ENCODE data around the gene DZIP3.
"Not testable (repeated sequence)": the region's sequence is repeated elsewhere in the genome, so short reads cannot be mapped to it uniquely, and the experiment has no call there.

DZIP3 gene

GRCh38 chr3:108629974-108630373, 40.5 kb downstream of the DZIP3 start:
- H3K9me3 ChIP-seq (ENCODE audit: control extremely low read depth in 1 of 5, control insufficient read depth in 4 of 5, insufficient read depth in 2 of 5, low read depth in 1 of 5, low read length in 4 of 5), result no peaks in the 10 kb centered on the region
- no peak overlapping the region for H3K4me3 ChIP-seq (ENCODE audit: control insufficient read depth in 1 of 7, extremely low read depth in 1 of 7, insufficient read depth in 4 of 7, low read depth in 2 of 7, low read length in 6 of 7)
- no peaks in the 10 kb centered on the region for H3K27me3 ChIP-seq (replicated peaks in 2 of 5; ENCODE audit: control insufficient read depth in 4 of 5, insufficient read depth in 5 of 5, low read length in 4 of 5)
- peaks cover 0 to 2% (median under 1%) of the 10 kb centered on the region in 4 experiments for H3K36me3 ChIP-seq (ENCODE audit: control insufficient read depth in 4 of 4, insufficient read depth in 4 of 4, low read length in 3 of 4)
- CTCF ChIA-PET, result interaction anchor here (1.2 to 1.6 kb wide), 3 partner anchors 9 to 24 kb away, joined by 3 to 4 read pairs (median 4); no protein-coding TSS in a partner anchor
- no peak for DNase-seq
- no peaks in the 10 kb centered on the region for H3K4me1 ChIP-seq (ENCODE audit: control extremely low read depth in 1 of 4, control insufficient read depth in 4 of 4, insufficient read depth in 4 of 4, low read length in 3 of 4)
- no peak overlapping the region for H3K27ac ChIP-seq (ENCODE audit: insufficient read depth in 1 of 2, low read depth in 1 of 2, low read length in 2 of 2, poor library complexity in 1 of 2, severe bottlenecking in 2 of 2)
- POLR2A ChIA-PET, result no interaction called here
- WGBS (ENCODE audit: insufficient coverage), result no CpG with 5 or more reads among the region's 1 CpG

- Histone ChIP-seq H3K4me3 (ENCODE audit: control insufficient read depth in 1 of 7, extremely low read depth in 1 of 7, insufficient read depth in 4 of 7, low read depth in 2 of 7, low read length in 6 of 7) (no peak overlapping the region), H3K4me1 (ENCODE audit: control extremely low read depth in 1 of 4, control insufficient read depth in 4 of 4, insufficient read depth in 4 of 4, low read length in 3 of 4) (no peaks in the 10 kb centered on the region), H3K27me3 (replicated peaks in 2 of 5; ENCODE audit: control insufficient read depth in 4 of 5, insufficient read depth in 5 of 5, low read length in 4 of 5) (no peaks in the 10 kb centered on the region), H3K27ac (ENCODE audit: insufficient read depth in 1 of 2, low read depth in 1 of 2, low read length in 2 of 2, poor library complexity in 1 of 2, severe bottlenecking in 2 of 2) (no peak overlapping the region), H3K9me3 (ENCODE audit: control extremely low read depth in 1 of 5, control insufficient read depth in 4 of 5, insufficient read depth in 2 of 5, low read depth in 1 of 5, low read length in 4 of 5) (no peaks in the 10 kb centered on the region), H3K36me3 (ENCODE audit: control insufficient read depth in 4 of 4, insufficient read depth in 4 of 4, low read length in 3 of 4) (peaks cover 0 to 8% (median 0%) of the 10 kb centered on the region in 4 experiments)
- ChIA-PET CTCF (interaction anchor here (1.2 kb wide), 1 partner anchor 273 kb away, joined by 4 read pairs; no protein-coding TSS in a partner anchor), POLR2A (no interaction called here)
- 100% methylated on average over 3 of the region's 3 CpGs for WGBS (ENCODE audit: insufficient coverage)
- no peak for DNase-seq
These were observed 53.0 kb downstream of the DZIP3 start for GRCh38 chr3:108642526-108642925.

- POLR2A ChIA-PET, result no interaction called here
- no peaks in the 10 kb centered on the region for H3K9me3 ChIP-seq (ENCODE audit: control extremely low read depth in 1 of 5, control insufficient read depth in 4 of 5, insufficient read depth in 2 of 5, low read depth in 1 of 5, low read length in 4 of 5)
- no peak overlapping the region for H3K27ac ChIP-seq (ENCODE audit: insufficient read depth in 1 of 2, low read depth in 1 of 2, low read length in 2 of 2, poor library complexity in 1 of 2, severe bottlenecking in 2 of 2)
- peaks cover 0 to 8% (median 0%) of the 10 kb centered on the region in 4 experiments for H3K36me3 ChIP-seq (ENCODE audit: control insufficient read depth in 4 of 4, insufficient read depth in 4 of 4, low read length in 3 of 4)
- 100% methylated on average over 1 of the region's 1 CpG for whole genome bisulfite sequencing (ENCODE audit: insufficient coverage)
- no peaks in the 10 kb centered on the region for H3K4me1 ChIP-seq (ENCODE audit: control extremely low read depth in 1 of 4, control insufficient read depth in 4 of 4, insufficient read depth in 4 of 4, low read length in 3 of 4)
- no peaks in the 10 kb centered on the region for H3K27me3 ChIP-seq (replicated peaks in 2 of 5; ENCODE audit: control insufficient read depth in 4 of 5, insufficient read depth in 5 of 5, low read length in 4 of 5)
- no peak overlapping the region for H3K4me3 ChIP-seq (ENCODE audit: control insufficient read depth in 1 of 7, extremely low read depth in 1 of 7, insufficient read depth in 4 of 7, low read depth in 2 of 7, low read length in 6 of 7)
- DNase-seq, result no peak
- CTCF ChIA-PET, result no interaction called here
These were observed 55.8 kb downstream of the DZIP3 start for GRCh38 chr3:108645364-108645763.

- WGBS (ENCODE audit: insufficient coverage), result 97% methylated on average over 15 of the region's 15 CpGs
These were observed 66.1 kb downstream of the DZIP3 start for GRCh38 chr3:108655664-108656063.

GRCh38 chr3:108661699-108662098, 72.2 kb downstream of the DZIP3 start:
- WGBS (ENCODE audit: insufficient coverage), result 57% methylated on average over 1 of the region's 2 CpGs
- no peaks in the 10 kb centered on the region for H3K9me3 ChIP-seq (ENCODE audit: control extremely low read depth in 1 of 5, control insufficient read depth in 4 of 5, insufficient read depth in 2 of 5, low read depth in 1 of 5, low read length in 4 of 5)
- no peak overlapping the region for H3K27ac ChIP-seq (ENCODE audit: insufficient read depth in 1 of 2, low read depth in 1 of 2, low read length in 2 of 2, poor library complexity in 1 of 2, severe bottlenecking in 2 of 2)
- ChIA-PET CTCF (interaction anchor here (0.9 to 4.6 kb wide), 6 partner anchors 11 to 253 kb away, joined by 3 to 23 read pairs (median 4); partner anchors contain the start of genes CIP2A and DZIP3), POLR2A (no interaction called here)
- H3K27me3 ChIP-seq (replicated peaks in 2 of 5; ENCODE audit: control insufficient read depth in 4 of 5, insufficient read depth in 5 of 5, low read length in 4 of 5), result no peaks in the 10 kb centered on the region
- H3K36me3 ChIP-seq (ENCODE audit: control insufficient read depth in 4 of 4, insufficient read depth in 4 of 4, low read length in 3 of 4), result peaks cover 0 to 4% (median 0%) of the 10 kb centered on the region in 4 experiments
- peak in 2 of 3 donors; percentile 6 to 14 for DNase-seq
- peak overlapping the region in 1 of 7 experiments; percentile 26 for H3K4me3 ChIP-seq (ENCODE audit: control insufficient read depth in 1 of 7, extremely low read depth in 1 of 7, insufficient read depth in 4 of 7, low read depth in 2 of 7, low read length in 6 of 7)
- H3K4me1 ChIP-seq (ENCODE audit: control extremely low read depth in 1 of 4, control insufficient read depth in 4 of 4, insufficient read depth in 4 of 4, low read length in 3 of 4), result peaks cover 0 to 2% (median 0%) of the 10 kb centered on the region in 4 experiments

More at GRCh38 chr3:108655664-108656063, 66.1 kb downstream of the DZIP3 start:
- H3K4me3 ChIP-seq (ENCODE audit: control insufficient read depth in 1 of 7, extremely low read depth in 1 of 7, insufficient read depth in 4 of 7, low read depth in 2 of 7, low read length in 6 of 7); H3K9me3 ChIP-seq (ENCODE audit: control extremely low read depth in 1 of 5, control insufficient read depth in 4 of 5, insufficient read depth in 2 of 5, low read depth in 1 of 5, low read length in 4 of 5); H3K4me1 ChIP-seq (ENCODE audit: control extremely low read depth in 1 of 4, control insufficient read depth in 4 of 4, insufficient read depth in 4 of 4, low read length in 3 of 4); H3K27me3 ChIP-seq (replicated peaks in 2 of 5; ENCODE audit: control insufficient read depth in 4 of 5, insufficient read depth in 5 of 5, low read length in 4 of 5); H3K27ac ChIP-seq (ENCODE audit: insufficient read depth in 1 of 2, low read depth in 1 of 2, low read length in 2 of 2, poor library complexity in 1 of 2, severe bottlenecking in 2 of 2); POLR2A ChIA-PET; DNase-seq: not testable (repeated sequence)
- peaks cover 0 to 16% (median 2%) of the 10 kb centered on the region in 4 experiments for H3K36me3 ChIP-seq (ENCODE audit: control insufficient read depth in 4 of 4, insufficient read depth in 4 of 4, low read length in 3 of 4)
- CTCF ChIA-PET, result interaction anchor here (1.2 kb wide), 1 partner anchor 262 kb away, joined by 3 read pairs; no protein-coding TSS in a partner anchor

- Histone ChIP-seq H3K4me1 (ENCODE audit: control extremely low read depth in 1 of 4, control insufficient read depth in 4 of 4, insufficient read depth in 4 of 4, low read length in 3 of 4) (peaks cover 0 to 2% (median 0%) of the 10 kb centered on the region in 4 experiments), H3K27ac (ENCODE audit: insufficient read depth in 1 of 2, low read depth in 1 of 2, low read length in 2 of 2, poor library complexity in 1 of 2, severe bottlenecking in 2 of 2) (no peak overlapping the region), H3K4me3 (ENCODE audit: control insufficient read depth in 1 of 7, extremely low read depth in 1 of 7, insufficient read depth in 4 of 7, low read depth in 2 of 7, low read length in 6 of 7) (peak overlapping the region in 1 of 7 experiments; percentile 26), H3K9me3 (ENCODE audit: control extremely low read depth in 1 of 5, control insufficient read depth in 4 of 5, insufficient read depth in 2 of 5, low read depth in 1 of 5, low read length in 4 of 5) (no peaks in the 10 kb centered on the region), H3K27me3 (replicated peaks in 2 of 5; ENCODE audit: control insufficient read depth in 4 of 5, insufficient read depth in 5 of 5, low read length in 4 of 5) (no peaks in the 10 kb centered on the region), H3K36me3 (ENCODE audit: control insufficient read depth in 4 of 4, insufficient read depth in 4 of 4, low read length in 3 of 4) (peaks cover 0 to 4% (median 0%) of the 10 kb centered on the region in 4 experiments)
- no CpG with 5 or more reads among the region's 6 CpGs for WGBS (ENCODE audit: insufficient coverage)
- CTCF ChIA-PET, result interaction anchor here (0.6 to 4.6 kb wide), 7 partner anchors 11 to 253 kb away, joined by 3 to 23 read pairs (median 3); partner anchors contain the start of genes CIP2A and DZIP3
- DNase-seq, result peak; percentile 70 to 88 (median 86)
- POLR2A ChIA-PET, result no interaction called here
These were observed 72.7 kb downstream of the DZIP3 start for GRCh38 chr3:108662142-108662738.

GRCh38 chr3:108664266-108664665, 74.7 kb downstream of the DZIP3 start:
- no peaks in the 10 kb centered on the region for H3K27me3 ChIP-seq (replicated peaks in 2 of 5; ENCODE audit: control insufficient read depth in 4 of 5, insufficient read depth in 5 of 5, low read length in 4 of 5)
- POLR2A ChIA-PET, result no interaction called here
- H3K9me3 ChIP-seq (ENCODE audit: control extremely low read depth in 1 of 5, control insufficient read depth in 4 of 5, insufficient read depth in 2 of 5, low read depth in 1 of 5, low read length in 4 of 5), result no peaks in the 10 kb centered on the region
- CTCF ChIA-PET, result interaction anchor here (0.7 to 4.6 kb wide), 7 partner anchors 9 to 418 kb away, joined by 3 to 23 read pairs (median 3); no protein-coding TSS in a partner anchor
- WGBS (ENCODE audit: insufficient coverage), result 86% methylated on average over 1 of the region's 1 CpG
- DNase-seq, result no peak
- no peak overlapping the region for H3K27ac ChIP-seq (ENCODE audit: insufficient read depth in 1 of 2, low read depth in 1 of 2, low read length in 2 of 2, poor library complexity in 1 of 2, severe bottlenecking in 2 of 2)
- peaks cover 0 to 4% (median 0%) of the 10 kb centered on the region in 4 experiments for H3K36me3 ChIP-seq (ENCODE audit: control insufficient read depth in 4 of 4, insufficient read depth in 4 of 4, low read length in 3 of 4)
- no peak overlapping the region for H3K4me3 ChIP-seq (ENCODE audit: control insufficient read depth in 1 of 7, extremely low read depth in 1 of 7, insufficient read depth in 4 of 7, low read depth in 2 of 7, low read length in 6 of 7)
- peaks cover 0 to 4% (median under 1%) of the 10 kb centered on the region in 4 experiments for H3K4me1 ChIP-seq (ENCODE audit: control extremely low read depth in 1 of 4, control insufficient read depth in 4 of 4, insufficient read depth in 4 of 4, low read length in 3 of 4)
